Ovary (tissue), 3 donors: Measurements from ENCODE around the gene DPP4.

ENCODE experiments used
- EP300 ChIP-seq: sonication (generic); formaldehyde crosslinking; IDR thresholded peaks from one replicate; pipeline ENCODE4 v1.6.1; 2017; ENCODE audit warnings: antibody characterized with exemption
- POLR2A ChIP-seq: fragments of 450-650 bp; IDR thresholded peaks from one replicate; pipeline ENCODE4 v1.6.1; 2017; ENCODE audit warnings: antibody characterized with exemption, mild to moderate bottlenecking, moderate library complexity
- TF ChIP-seq, protein P1 (sequence below), 3 donors: fragments of 450-650 bp in 2 of 3; fragments of 200-600 bp in 1 of 3; IDR thresholded peaks; one replicate each; pipeline versions ENCODE4 v1.5.1 to v1.8.0; 2016 to 2022; ENCODE audit warnings: antibody characterized with exemption in 3 of 3, mild to moderate bottlenecking in 1 of 3
- donor health status: DM: no; HTN: no; CAD: no.

DNA sequence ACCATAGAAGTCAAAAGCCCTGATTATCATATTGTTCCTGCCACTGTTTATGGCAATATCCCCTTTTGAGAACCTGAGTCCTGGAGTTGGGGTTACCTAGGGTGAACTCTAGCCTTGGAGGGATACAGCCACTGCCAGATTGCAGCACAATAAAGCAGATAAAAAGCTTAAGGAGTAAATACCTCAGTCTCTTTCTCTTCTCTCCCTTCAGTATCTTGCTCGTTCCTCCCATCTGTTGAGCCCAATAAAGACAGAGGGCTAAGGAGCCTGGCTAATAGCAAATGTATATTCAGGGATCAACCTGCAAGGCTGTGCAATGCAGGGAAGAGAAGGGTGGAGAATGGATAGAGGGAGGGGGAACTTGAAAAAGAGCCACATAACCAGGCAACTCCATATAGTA lies 8.0 kb upstream of the DPP4 start:
- TF ChIP-seq, protein P1, sequence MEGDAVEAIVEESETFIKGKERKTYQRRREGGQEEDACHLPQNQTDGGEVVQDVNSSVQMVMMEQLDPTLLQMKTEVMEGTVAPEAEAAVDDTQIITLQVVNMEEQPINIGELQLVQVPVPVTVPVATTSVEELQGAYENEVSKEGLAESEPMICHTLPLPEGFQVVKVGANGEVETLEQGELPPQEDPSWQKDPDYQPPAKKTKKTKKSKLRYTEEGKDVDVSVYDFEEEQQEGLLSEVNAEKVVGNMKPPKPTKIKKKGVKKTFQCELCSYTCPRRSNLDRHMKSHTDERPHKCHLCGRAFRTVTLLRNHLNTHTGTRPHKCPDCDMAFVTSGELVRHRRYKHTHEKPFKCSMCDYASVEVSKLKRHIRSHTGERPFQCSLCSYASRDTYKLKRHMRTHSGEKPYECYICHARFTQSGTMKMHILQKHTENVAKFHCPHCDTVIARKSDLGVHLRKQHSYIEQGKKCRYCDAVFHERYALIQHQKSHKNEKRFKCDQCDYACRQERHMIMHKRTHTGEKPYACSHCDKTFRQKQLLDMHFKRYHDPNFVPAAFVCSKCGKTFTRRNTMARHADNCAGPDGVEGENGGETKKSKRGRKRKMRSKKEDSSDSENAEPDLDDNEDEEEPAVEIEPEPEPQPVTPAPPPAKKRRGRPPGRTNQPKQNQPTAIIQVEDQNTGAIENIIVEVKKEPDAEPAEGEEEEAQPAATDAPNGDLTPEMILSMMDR (IDR thresholded peaks at IDR 0.05), result no peak
- no peak for TF ChIP-seq POLR2A
- no peak for TF ChIP-seq EP300
